Measurements from ENCODE around the gene ZMIZ1. TPM values are rescaled to one million over a fixed set of nuclear protein-coding genes. Genes with fewer than 3 reads are reported as not detected.

ZMIZ1 gene
- total RNA-seq, 4 donors from 2014 or later = 71.9 to 104 (median 79.5) TPM

DNA sequence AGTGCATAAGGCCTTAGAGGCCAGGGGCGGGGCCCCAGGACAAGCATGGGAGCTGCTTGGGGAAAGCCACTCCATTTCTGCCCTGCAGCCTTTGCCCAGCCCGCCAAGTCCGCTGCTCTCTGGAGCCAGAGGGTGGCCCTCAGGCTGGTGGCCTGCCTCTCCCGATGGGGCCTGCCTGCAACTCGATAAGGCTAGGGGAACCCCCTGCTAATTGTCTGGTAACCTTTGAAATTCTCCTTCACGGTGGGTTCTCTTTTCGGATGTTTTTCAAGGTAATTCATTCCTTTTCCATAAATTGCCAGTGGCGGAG, 94.9 kb downstream of the ZMIZ1 start:
- Histone ChIP-seq H3K4me1 (peaks cover 52% of the 10 kb centered on the region), H3K4me3 (no peak overlapping the region), H3K27ac (no peak overlapping the region), H3K9me3 (no peaks in the 10 kb centered on the region), H3K36me3 (peaks cover 49% of the 10 kb centered on the region), H3K27me3 (no peaks in the 10 kb centered on the region)
- WGBS = 85% methylated on average over 6 of the region's 8 CpGs
- DNase-seq (ENCODE audit: low spot score in 2 of 2) = no peak
- TF ChIP-seq, protein P1, sequence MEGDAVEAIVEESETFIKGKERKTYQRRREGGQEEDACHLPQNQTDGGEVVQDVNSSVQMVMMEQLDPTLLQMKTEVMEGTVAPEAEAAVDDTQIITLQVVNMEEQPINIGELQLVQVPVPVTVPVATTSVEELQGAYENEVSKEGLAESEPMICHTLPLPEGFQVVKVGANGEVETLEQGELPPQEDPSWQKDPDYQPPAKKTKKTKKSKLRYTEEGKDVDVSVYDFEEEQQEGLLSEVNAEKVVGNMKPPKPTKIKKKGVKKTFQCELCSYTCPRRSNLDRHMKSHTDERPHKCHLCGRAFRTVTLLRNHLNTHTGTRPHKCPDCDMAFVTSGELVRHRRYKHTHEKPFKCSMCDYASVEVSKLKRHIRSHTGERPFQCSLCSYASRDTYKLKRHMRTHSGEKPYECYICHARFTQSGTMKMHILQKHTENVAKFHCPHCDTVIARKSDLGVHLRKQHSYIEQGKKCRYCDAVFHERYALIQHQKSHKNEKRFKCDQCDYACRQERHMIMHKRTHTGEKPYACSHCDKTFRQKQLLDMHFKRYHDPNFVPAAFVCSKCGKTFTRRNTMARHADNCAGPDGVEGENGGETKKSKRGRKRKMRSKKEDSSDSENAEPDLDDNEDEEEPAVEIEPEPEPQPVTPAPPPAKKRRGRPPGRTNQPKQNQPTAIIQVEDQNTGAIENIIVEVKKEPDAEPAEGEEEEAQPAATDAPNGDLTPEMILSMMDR (IDR thresholded peaks at IDR 0.05) = no peak
- TF ChIP-seq POLR2A (IDR thresholded peaks at IDR 0.05) (no peak), EP300 (IDR thresholded peaks at IDR 0.05) (no peak), POLR2AphosphoS5 (IDR thresholded peaks at IDR 0.05) (no peak)

DNA sequence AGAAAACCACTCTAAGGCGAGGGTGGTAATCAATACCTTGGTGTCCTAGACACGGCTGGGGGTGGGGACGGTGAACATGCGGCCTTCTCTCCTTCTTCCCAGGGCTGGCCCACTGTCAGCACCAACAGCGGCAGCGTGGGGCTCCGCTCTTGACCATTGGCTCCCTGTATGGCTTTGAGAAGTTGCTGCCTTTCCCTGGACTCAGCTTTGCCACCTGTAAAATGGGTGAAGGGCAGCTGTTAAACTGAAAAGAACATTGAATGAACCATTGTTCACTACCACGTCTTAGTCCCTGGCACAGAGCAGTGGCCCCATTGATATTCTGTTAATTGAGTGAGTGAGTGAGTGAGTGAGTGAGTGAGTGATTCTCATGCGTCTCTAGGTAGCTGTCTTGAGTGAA, 95.3 kb downstream of the ZMIZ1 start:
- Histone ChIP-seq H3K27ac (no peak overlapping the region), H3K27me3 (no peaks in the 10 kb centered on the region), H3K36me3 (peaks cover 54% of the 10 kb centered on the region), H3K9me3 (no peaks in the 10 kb centered on the region), H3K4me3 (no peak overlapping the region), H3K4me1 (peaks cover 47% of the 10 kb centered on the region)
- TF ChIP-seq EP300 (IDR thresholded peaks at IDR 0.05) (no peak), POLR2AphosphoS5 (IDR thresholded peaks at IDR 0.05) (no peak), POLR2A (IDR thresholded peaks at IDR 0.05) (no peak)
- TF ChIP-seq, protein P1 (IDR thresholded peaks at IDR 0.05) = no peak
- WGBS = 87% methylated on average over 9 of the region's 9 CpGs
- DNase-seq (ENCODE audit: low spot score in 2 of 2) = no peak

DNA sequence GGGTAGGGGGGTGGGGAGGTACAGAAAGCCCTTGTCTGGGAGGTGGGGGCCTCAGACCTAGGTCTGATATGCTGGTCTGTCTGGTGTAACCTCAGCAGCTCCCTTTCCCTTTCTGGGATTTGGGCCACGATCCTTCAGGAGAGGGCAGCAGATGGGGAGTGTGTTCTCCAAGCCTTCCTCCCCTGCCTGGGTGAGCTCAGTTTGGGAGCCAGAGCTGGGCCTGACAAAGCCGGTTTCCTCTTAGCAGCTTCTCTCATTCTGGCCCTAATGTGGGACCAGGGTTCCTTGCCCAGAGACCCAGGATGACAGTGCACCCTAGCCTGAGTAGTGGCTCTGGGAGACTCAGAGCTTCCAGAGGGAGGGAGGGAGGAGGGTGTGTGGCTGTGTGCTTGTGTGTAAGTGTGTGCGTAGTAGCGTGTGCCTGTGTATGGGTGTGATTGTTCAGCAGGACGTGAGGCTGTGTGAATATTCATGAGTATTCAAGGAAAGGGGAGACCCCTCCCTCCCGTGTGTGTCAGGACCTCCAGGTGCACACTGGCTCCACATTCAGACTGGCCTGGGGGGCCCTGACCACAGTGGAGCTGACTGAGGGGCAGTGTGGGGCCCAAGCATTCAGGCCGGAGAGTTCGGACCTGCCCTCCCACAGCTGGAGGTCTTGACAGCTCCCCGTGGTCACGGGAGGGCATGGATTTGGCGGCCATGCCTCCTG, 96.5 kb downstream of the ZMIZ1 start:
- TF ChIP-seq EP300 (IDR thresholded peaks at IDR 0.05) (no peak), POLR2A (IDR thresholded peaks at IDR 0.05) (no peak), POLR2AphosphoS5 (IDR thresholded peaks at IDR 0.05) (no peak)
- TF ChIP-seq, protein P1 (IDR thresholded peaks at IDR 0.05) = no peak
- Histone ChIP-seq H3K36me3 (peaks cover 65% of the 10 kb centered on the region), H3K4me3 (no peak overlapping the region), H3K27me3 (no peaks in the 10 kb centered on the region), H3K27ac (peak overlapping the region; percentile 51), H3K9me3 (no peaks in the 10 kb centered on the region), H3K4me1 (peaks cover 36% of the 10 kb centered on the region)
- no peak for DNase-seq (ENCODE audit: low spot score in 2 of 2)
- 68% methylated on average over 6 of the region's 11 CpGs for WGBS

DNA sequence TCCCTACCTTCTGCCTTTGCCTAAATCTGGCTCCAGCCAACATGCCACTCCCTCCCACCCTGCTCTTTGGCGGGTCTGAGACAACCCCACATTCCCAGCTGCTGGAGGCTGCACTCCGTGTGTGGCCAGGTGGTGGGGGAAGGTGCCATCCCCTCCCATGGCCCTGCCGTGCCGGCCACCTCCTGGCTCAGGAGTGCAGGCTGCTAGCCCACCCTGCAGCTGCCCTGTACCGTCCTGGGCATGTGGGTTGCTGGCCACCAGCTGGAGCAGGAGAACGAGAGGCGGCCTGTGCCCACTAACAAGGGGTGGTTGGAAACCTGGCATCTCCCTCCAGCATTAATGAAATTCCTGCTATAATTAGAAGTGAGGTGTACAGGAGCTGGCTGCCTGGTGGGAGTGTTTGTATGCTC, 97.6 kb downstream of the ZMIZ1 start:
- Histone ChIP-seq H3K4me3 (no peak overlapping the region), H3K4me1 (peaks cover 25% of the 10 kb centered on the region), H3K36me3 (peaks cover 73% of the 10 kb centered on the region), H3K27ac (no peak overlapping the region), H3K27me3 (no peaks in the 10 kb centered on the region), H3K9me3 (no peaks in the 10 kb centered on the region)
- DNase-seq (ENCODE audit: low spot score in 2 of 2) = no peak
- TF ChIP-seq, protein P1 (IDR thresholded peaks at IDR 0.05) = no peak
- TF ChIP-seq POLR2A (IDR thresholded peaks at IDR 0.05) (no peak), POLR2AphosphoS5 (IDR thresholded peaks at IDR 0.05) (no peak), EP300 (IDR thresholded peaks at IDR 0.05) (no peak)
- WGBS = no CpG with 5 or more reads among the region's 7 CpGs

DNA sequence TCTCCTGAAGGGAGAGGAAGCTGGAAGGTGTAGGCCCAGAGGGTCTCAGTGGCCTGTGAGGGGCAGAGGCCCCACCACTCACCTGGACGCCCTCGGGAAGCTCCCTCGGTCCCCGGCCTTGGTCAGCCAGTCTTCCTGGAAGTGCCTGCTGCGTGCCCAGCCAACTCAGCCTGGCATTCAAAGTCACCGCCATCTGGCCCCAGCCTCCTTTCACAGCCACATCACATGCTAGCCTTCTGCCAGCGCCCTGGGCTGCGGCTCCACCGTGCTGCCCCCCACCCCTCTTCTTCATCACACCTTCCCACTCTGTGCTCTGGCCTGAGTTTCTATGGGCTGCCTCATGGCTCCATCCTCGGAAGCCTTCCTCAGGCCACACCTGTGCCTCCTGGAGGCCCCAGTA, 98.0 kb downstream of the ZMIZ1 start:
- Histone ChIP-seq H3K27me3 (no peaks in the 10 kb centered on the region), H3K36me3 (peaks cover 76% of the 10 kb centered on the region), H3K4me3 (no peak overlapping the region), H3K9me3 (no peaks in the 10 kb centered on the region), H3K27ac (no peak overlapping the region), H3K4me1 (peaks cover 23% of the 10 kb centered on the region)
- WGBS = 83% methylated on average over 5 of the region's 10 CpGs
- DNase-seq (ENCODE audit: low spot score in 2 of 2) = no peak
- TF ChIP-seq POLR2AphosphoS5 (IDR thresholded peaks at IDR 0.05) (no peak), EP300 (IDR thresholded peaks at IDR 0.05) (no peak), POLR2A (IDR thresholded peaks at IDR 0.05) (no peak)
- TF ChIP-seq, protein P1 (IDR thresholded peaks at IDR 0.05) = no peak

All from suprapubic skin (tissue), 4 donors.